Neural cell (in vitro differentiated cells): ENCODE measurements around the gene ALG3. TPM values are rescaled to one million over a fixed set of nuclear protein-coding genes. Genes with fewer than 3 reads are reported as not detected.

Source experiments
- H2AFZ ChIP-seq: fragments of 200-600, 300-800 bp; sonication (generic), shearing (Covaris generic); 2 replicates; pipeline ENCODE4 v1.6.0; 2014; ENCODE audit warnings: low read depth, mild to moderate bottlenecking, antibody characterized with exemption, low read length, moderate library complexity
- H3F3A ChIP-seq: fragments of 200-600 bp; shearing (Covaris generic); 2 replicates; pipeline ENCODE4 v1.6.1; 2016; ENCODE audit warnings: mild to moderate bottlenecking, moderate library complexity, mixed read lengths, antibody characterized with exemption, low read length; ENCODE audit not compliant: insufficient read depth, poor library complexity, severe bottlenecking
- H3K27ac ChIP-seq: fragments of 200-600, 300-800 bp; sonication (generic), shearing (Covaris generic); 2 replicates; pipeline ENCODE4 v1.5.1; 2014; ENCODE audit warnings: mild to moderate bottlenecking, low read length, moderate library complexity
- H3K27me3 ChIP-seq: fragments of 300-800, 200-600 bp; sonication (generic), shearing (Covaris generic); 2 replicates; pipeline ENCODE4 v1.6.0; 2014; ENCODE audit warnings: mild to moderate bottlenecking, low read depth, low read length, moderate library complexity; ENCODE audit not compliant: insufficient read depth
- H3K36me3 ChIP-seq: fragments of 300-800, 200-600 bp; sonication (generic), shearing (Covaris generic); 2 replicates; pipeline ENCODE4 v1.5.1; 2014; ENCODE audit warnings: mild to moderate bottlenecking, antibody characterized with exemption, low read length, moderate library complexity; ENCODE audit not compliant: insufficient read depth
- H3K4me2 ChIP-seq: fragments of 300-800, 200-600 bp; sonication (generic), shearing (Covaris generic); 2 replicates; pipeline ENCODE4 v1.6.0; 2014; ENCODE audit warnings: mild to moderate bottlenecking, low read length
- H3K4me3 ChIP-seq: fragments of 300-800, 200-600 bp; sonication (generic), shearing (Covaris generic); 2 replicates; pipeline ENCODE4 v1.5.1; 2014; ENCODE audit warnings: mild to moderate bottlenecking, low read length, moderate library complexity
- H3K79me2 ChIP-seq: fragments of 200-600 bp; shearing (Covaris generic); replicated peaks from 2 replicates; pipeline ENCODE4 v1.6.0; 2014; ENCODE audit warnings: mild to moderate bottlenecking, low read length, moderate library complexity; ENCODE audit not compliant: insufficient read depth
- H3K9ac ChIP-seq: fragments of 300-800, 200-600 bp; sonication (generic), shearing (Covaris generic); 2 replicates; pipeline ENCODE4 v1.6.1; 2016; ENCODE audit warnings: mild to moderate bottlenecking, low read length, mixed read lengths
- H3K9me2 ChIP-seq: fragments of 200-600 bp; shearing (Covaris generic); 2 replicates; pipeline ENCODE4 v1.6.1; 2016; ENCODE audit warnings: mild to moderate bottlenecking, low read length, mixed read lengths; ENCODE audit not compliant: insufficient read depth
- H3K9me3 ChIP-seq: fragments of 200-600, 300-800 bp; sonication (generic), shearing (Covaris generic); 2 replicates; pipeline ENCODE4 v1.6.1; 2016; ENCODE audit warnings: mild to moderate bottlenecking, mixed run types, low read length, moderate library complexity, mixed read lengths
- H4K20me1 ChIP-seq: fragments of 200-600 bp; shearing (Covaris generic); 2 replicates; pipeline ENCODE4 v1.6.1; 2016; ENCODE audit warnings: mild to moderate bottlenecking, mixed run types; ENCODE audit not compliant: insufficient read depth
- CTCF ChIP-seq: fragments of 450-650 bp; IDR thresholded peaks from 2 replicates; pipeline ENCODE4 v1.5.1; 2014; ENCODE audit warnings: antibody characterized with exemption, mild to moderate bottlenecking, moderate library complexity; ENCODE audit not compliant: poor library complexity, severe bottlenecking
- EZH2 ChIP-seq: fragments of 200-600, 300-800 bp; shearing (Covaris generic), sonication (generic); IDR thresholded peaks from 2 replicates; pipeline ENCODE4 v1.6.1; 2014; ENCODE audit warnings: antibody characterized with exemption, low read length, borderline replicate concordance, mild to moderate bottlenecking; ENCODE audit not compliant: insufficient read depth, poor library complexity, severe bottlenecking
- MXI1 ChIP-seq: fragments of 450-650 bp; conservative IDR thresholded peaks from 2 replicates; pipeline ENCODE4 v1.6.1; 2014; ENCODE audit warnings: antibody characterized with exemption, mild to moderate bottlenecking; ENCODE audit not compliant: poor library complexity, severe bottlenecking
- POLR2AphosphoS5 ChIP-seq: IDR thresholded peaks from 2 replicates; pipeline ENCODE4 v1.6.1; 2012
- REST ChIP-seq: IDR thresholded peaks from 2 replicates; pipeline ENCODE4 v1.6.1; 2012; ENCODE audit warnings: borderline replicate concordance
- TAF1 ChIP-seq: IDR thresholded peaks from 2 replicates; pipeline ENCODE4 v1.6.1; 2012; ENCODE audit warnings: low read depth
- polyA plus RNA-seq: library from polyadenylated mRNA; depleted of rRNA; stranded (reverse); fragments of >200 nt; gene quantifications from 2 replicates; pipeline ENCODE4 v1.2.3, GENCODE V29; 2014

The ALG3 gene
- polyA plus RNA-seq, 1 donor from 2014 or later: 13.5 TPM

- Histone ChIP-seq H3F3A (no peaks in the 10 kb centered on the region), H3K27me3 (peaks cover 47% of the 10 kb centered on the region), H3K4me3 (peak within 1 kb of the TSS; percentile 75), H3K79me2 (no peaks in the 10 kb centered on the region), H3K9me2 (no peaks in the 10 kb centered on the region), H4K20me1 (no peaks in the 10 kb centered on the region), H3K36me3 (no peaks in the 10 kb centered on the region), H3K9ac (peak within 1 kb of the TSS; percentile 85), H3K4me2 (peak within 1 kb of the TSS; percentile 73), H2AFZ (peak within 1 kb of the TSS; percentile 60), H3K9me3 (no peaks in the 10 kb centered on the region), H3K27ac (peak within 1 kb of the TSS; percentile 82)
- TF ChIP-seq TAF1 (no peak), CTCF (no peak), MXI1 (peak; percentile 9), REST (no peak), POLR2AphosphoS5 (no peak)
Measured at GRCh38 chr3:184261270-184261853, 12.6 kb upstream of the ALG3 start, which contains the start of gene CAMK2N2. Gene CAMK2N2 (minus strand): TSS chr3:184261553. CDS start chr3:184261285, 268 bp downstream.

GRCh38 chr3:184260724-184261269, 12.0 kb upstream of the ALG3 start:
- peak overlapping the region; percentile 53 for H3K4me2 ChIP-seq
- no peaks in the 10 kb centered on the region for H3K36me3 ChIP-seq
- H3K4me3 ChIP-seq: peak overlapping the region; percentile 75
- peak overlapping the region; percentile 24 for H2AFZ ChIP-seq
- H3K9me2 ChIP-seq: no peaks in the 10 kb centered on the region
- H3F3A ChIP-seq: no peaks in the 10 kb centered on the region
- H3K9me3 ChIP-seq: no peaks in the 10 kb centered on the region
- H4K20me1 ChIP-seq: no peaks in the 10 kb centered on the region
- H3K9ac ChIP-seq: peak overlapping the region; percentile 85
- H3K27ac ChIP-seq: peak overlapping the region; percentile 52
- peaks cover 47% of the 10 kb centered on the region for H3K27me3 ChIP-seq
- H3K79me2 ChIP-seq: no peaks in the 10 kb centered on the region
- TF ChIP-seq EZH2 (no peak), TAF1 (no peak), CTCF (peak; percentile 27)
